H1 (cell line): ENCODE results near the gene TCF7. TPM values are rescaled to one million over a fixed set of nuclear protein-coding genes. Genes with fewer than 3 reads are reported as not detected.

ENCODE experiments used
- CTCF ChIA-PET: fragments of 300-600 bp; sonication (Branson Sonifier 250); formaldehyde crosslinking; loops from one replicate; lab custom pipeline; 2021; ENCODE audit not compliant: partially characterized antibody; lab: Charles Lee
- POLR2A ChIA-PET: fragments of 300-600 bp; sonication (Branson Sonifier 250); formaldehyde crosslinking; loops from one replicate; lab custom pipeline; 2021; ENCODE audit warnings: inconsistent platforms; ENCODE audit not compliant: partially characterized antibody; lab: Charles Lee
- DNase-seq, 2 experiments: peaks; one replicate each; pipeline versions ENCODE4 v3.0.0 to v3.0.0-alpha.2; 2010 to 2022; ENCODE audit warnings: low spot score in 2 of 2, low read depth in 1 of 2, mixed read lengths in 1 of 2
- FAIRE-seq: peaks from 2 replicates; lab custom pipeline; 2011; peaks lifted over from hg19 to GRCh38; lab: Jason Lieb, UNC
- H2AFZ ChIP-seq: 2 replicates; pipeline ENCODE4 v1.8.1; 2012; ENCODE audit warnings: low read length, inconsistent platforms
- H2AK5ac ChIP-seq: 2 replicates; pipeline ENCODE4 v1.6.1; 2013; ENCODE audit warnings: low read depth, low read length
- H2BK120ac ChIP-seq: replicated peaks from 2 replicates; pipeline ENCODE3; 2013; ENCODE audit warnings: low read depth, low read length, inconsistent platforms
- H2BK12ac ChIP-seq: 2 replicates; pipeline ENCODE4 v1.6.1; 2013; ENCODE audit warnings: low read depth, low read length
- H2BK15ac ChIP-seq: 2 replicates; pipeline ENCODE4 v1.6.1; 2013; ENCODE audit warnings: low read length
- H2BK20ac ChIP-seq: 2 replicates; pipeline ENCODE4 v1.6.1; 2013; ENCODE audit warnings: low read length
- H2BK5ac ChIP-seq: 2 replicates; pipeline ENCODE4 v1.6.1; 2013; ENCODE audit warnings: low read depth, low read length
- H3K14ac ChIP-seq: 2 replicates; pipeline ENCODE4 v1.6.1; 2013; ENCODE audit warnings: inconsistent platforms; ENCODE audit not compliant: insufficient read length
- H3K18ac ChIP-seq: 2 replicates; pipeline ENCODE4 v1.6.1; 2013; ENCODE audit warnings: low read length; ENCODE audit errors: extremely low read depth
- H3K23ac ChIP-seq: 2 replicates; pipeline ENCODE4 v1.6.1; 2013; ENCODE audit warnings: inconsistent platforms; ENCODE audit not compliant: insufficient read length
- H3K23me2 ChIP-seq: 2 replicates; pipeline ENCODE4 v1.6.1; 2013; ENCODE audit warnings: low read depth, low read length
- H3K27ac ChIP-seq: 2 replicates; pipeline ENCODE4 v1.6.1; 2011; ENCODE audit warnings: low read depth, low read length, inconsistent platforms
- H3K27me3 ChIP-seq, 4 experiments: replicated peaks in 1 of 4; 1 replicate in 1 of 4; 2 replicates in 3 of 4; pipeline versions ENCODE4 v1.6.1 to v1.8.1; 2011 to 2013; ENCODE audit warnings: low read length in 3 of 4, mild to moderate bottlenecking in 3 of 4, inconsistent platforms in 2 of 4, mixed read lengths in 2 of 4, moderate library complexity in 1 of 4; ENCODE audit not compliant: control insufficient read depth in 3 of 4, insufficient read depth in 3 of 4; ENCODE audit errors: extremely low read depth in 1 of 4
- H3K36me3 ChIP-seq, 4 experiments: 2 replicates each; pipeline versions ENCODE4 v1.6.1 to v1.8.1; 2011 to 2013; ENCODE audit warnings: mild to moderate bottlenecking in 4 of 4, low read length in 3 of 4, moderate library complexity in 2 of 4, control low read depth in 1 of 4, inconsistent platforms in 1 of 4; ENCODE audit not compliant: insufficient read depth in 4 of 4, control insufficient read depth in 2 of 4
- H3K4ac ChIP-seq: replicated peaks from 2 replicates; pipeline ENCODE3; 2013; ENCODE audit warnings: low read length, low read depth, mixed read lengths, inconsistent platforms; ENCODE audit not compliant: insufficient read length
- H3K4me1 ChIP-seq, 4 experiments: replicated peaks in 1 of 4; 1 replicate in 1 of 4; 2 replicates in 3 of 4; pipeline versions ENCODE4 v1.6.1 to v1.8.1; 2011 to 2013; ENCODE audit warnings: low read length in 3 of 4, inconsistent platforms in 2 of 4, mixed read lengths in 1 of 4; ENCODE audit not compliant: insufficient read depth in 4 of 4, control insufficient read depth in 3 of 4
- H3K4me2 ChIP-seq, 2 experiments: 2 replicates each; pipeline versions ENCODE4 v1.6.1 to v1.8.1; 2011 to 2013; ENCODE audit warnings: low read depth in 2 of 2, low read length in 2 of 2, control low read depth in 1 of 2, inconsistent platforms in 1 of 2, mild to moderate bottlenecking in 1 of 2; ENCODE audit not compliant: insufficient read depth in 1 of 2
- H3K4me3 ChIP-seq, 4 experiments: fragments of 200-600, 300-600 bp in 1 of 4; sonication (generic), shearing (Covaris generic), sonication (Bioruptor Twin) in 1 of 4; 2 replicates each; pipeline versions ENCODE4 v1.5.1 to v1.8.1; 2011 to 2016; ENCODE audit warnings: low read length in 4 of 4, low read depth in 3 of 4, control low read depth in 2 of 4, inconsistent platforms in 2 of 4, mild to moderate bottlenecking in 2 of 4, mixed read lengths in 1 of 4, moderate library complexity in 1 of 4; ENCODE audit not compliant: insufficient read depth in 2 of 4; ENCODE audit errors: extremely low read depth in 1 of 4
- H3K56ac ChIP-seq: replicated peaks from 2 replicates; pipeline ENCODE3; 2013; ENCODE audit warnings: low read depth, mild to moderate bottlenecking, mixed read lengths, low read length, inconsistent platforms; ENCODE audit not compliant: insufficient read length
- H3K79me1 ChIP-seq: 2 replicates; pipeline ENCODE4 v1.6.1; 2013; ENCODE audit warnings: low read depth, low read length, control low read depth
- H3K79me2 ChIP-seq, 2 experiments: 2 replicates each; pipeline versions ENCODE4 v1.6.1 to v1.8.1; 2012 to 2013; ENCODE audit warnings: low read length in 2 of 2, mild to moderate bottlenecking in 2 of 2, inconsistent platforms in 1 of 2; ENCODE audit not compliant: insufficient read depth in 2 of 2, control insufficient read depth in 1 of 2
- H3K9ac ChIP-seq, 4 experiments: replicated peaks in 1 of 4; 1 replicate in 1 of 4; 2 replicates in 3 of 4; pipeline versions ENCODE4 v1.6.1 to v1.8.1; 2011 to 2013; ENCODE audit warnings: low read depth in 3 of 4, low read length in 3 of 4, control low read depth in 2 of 4, mild to moderate bottlenecking in 2 of 4, moderate library complexity in 2 of 4, inconsistent platforms in 1 of 4; ENCODE audit errors: extremely low read depth in 1 of 4
- H3K9me3 ChIP-seq, 2 experiments: 2 replicates each; pipeline versions ENCODE4 v1.6.1 to v1.8.1; 2012 to 2013; ENCODE audit warnings: mild to moderate bottlenecking in 2 of 2, moderate library complexity in 2 of 2, control low read depth in 1 of 2, inconsistent platforms in 1 of 2, low read depth in 1 of 2, low read length in 1 of 2, mixed read lengths in 1 of 2; ENCODE audit not compliant: insufficient read depth in 2 of 2
- H4K20me1 ChIP-seq, 2 experiments: replicated peaks in 1 of 2; 2 replicates each; pipeline versions ENCODE3 to v1.8.1; 2011 to 2013; ENCODE audit warnings: inconsistent platforms in 2 of 2, low read length in 2 of 2, mild to moderate bottlenecking in 1 of 2; ENCODE audit not compliant: insufficient read depth in 2 of 2, control insufficient read depth in 1 of 2
- H4K5ac ChIP-seq: 2 replicates; pipeline ENCODE4 v1.6.1; 2013; ENCODE audit warnings: low read length, low read depth, mixed read lengths, inconsistent platforms; ENCODE audit not compliant: insufficient read length
- H4K8ac ChIP-seq: 2 replicates; pipeline ENCODE4 v1.8.0; 2013; ENCODE audit warnings: mild to moderate bottlenecking, moderate library complexity, low read length, inconsistent platforms; ENCODE audit not compliant: insufficient read depth; ENCODE audit errors: extremely low read depth
- H4K91ac ChIP-seq: replicated peaks from 2 replicates; pipeline ENCODE3; 2013; ENCODE audit warnings: low read length, mixed read lengths, inconsistent platforms; ENCODE audit not compliant: insufficient read length
- ATF3 ChIP-seq: IDR thresholded peaks from 2 replicates; pipeline ENCODE4 v1.6.1; 2011; ENCODE audit warnings: low read depth, mild to moderate bottlenecking, low read length; ENCODE audit not compliant: insufficient read depth
- BACH1 ChIP-seq: IDR thresholded peaks from 2 replicates; pipeline ENCODE4 v1.6.1; 2012; ENCODE audit warnings: low read length, improper control_type of control experiment
- CEBPB ChIP-seq: IDR thresholded peaks from 2 replicates; pipeline ENCODE4 v1.6.1; 2012; ENCODE audit warnings: low read depth, low read length
- CHD2 ChIP-seq: IDR thresholded peaks from 2 replicates; pipeline ENCODE4 v1.6.1; 2012; ENCODE audit warnings: low read length, improper control_type of control experiment
- CREB1 ChIP-seq: IDR thresholded peaks from 2 replicates; pipeline ENCODE4 v1.6.1; 2012; ENCODE audit warnings: inconsistent platforms
- FOSL1 ChIP-seq: IDR thresholded peaks from 2 replicates; pipeline ENCODE4 v1.6.1; 2011; ENCODE audit warnings: mild to moderate bottlenecking, low read depth, low read length, moderate library complexity; ENCODE audit not compliant: insufficient read depth
- JUN ChIP-seq: IDR thresholded peaks from 2 replicates; pipeline ENCODE4 v1.6.1; 2011; ENCODE audit warnings: low read depth, mild to moderate bottlenecking, improper control_type of control experiment, low read length
- NANOG ChIP-seq: IDR thresholded peaks from 2 replicates; pipeline ENCODE4 v1.6.1; 2011; ENCODE audit warnings: low read length, low read depth, mild to moderate bottlenecking, inconsistent platforms; ENCODE audit not compliant: insufficient read depth, poor library complexity, severe bottlenecking
- PHF8 ChIP-seq: fragments of 200-600 bp; sonication (generic); conservative IDR thresholded peaks from 2 replicates; pipeline ENCODE4 v1.7.1; 2012; ENCODE audit warnings: low read depth, mild to moderate bottlenecking, inconsistent platforms, low read length, moderate library complexity
- RXRA ChIP-seq: IDR thresholded peaks from 2 replicates; pipeline ENCODE4 v1.6.1; 2011; ENCODE audit warnings: low read depth, mild to moderate bottlenecking, low read length, moderate library complexity; ENCODE audit not compliant: insufficient read depth
- SIRT6 ChIP-seq: IDR thresholded peaks from one replicate; pipeline ENCODE4 v1.7.1; 2012; ENCODE audit warnings: low read length, inconsistent platforms
- SRF ChIP-seq: IDR thresholded peaks from 2 replicates; pipeline ENCODE4 v1.6.1; 2011; ENCODE audit warnings: mild to moderate bottlenecking, low read depth, low read length, moderate library complexity
- TCF12 ChIP-seq: IDR thresholded peaks from 2 replicates; pipeline ENCODE4 v1.6.1; 2011; ENCODE audit warnings: low read depth, mild to moderate bottlenecking, low read length
- WGBS, 2 experiments: shearing (Covaris generic) in 1 of 2; methylation state at CpG; one replicate each; pipeline versions ENCODE4 v1.1.6 to v1.1.7; 2013 to 2015; ENCODE audit warnings: low lambda C conversion rate in 2 of 2, mixed read lengths in 2 of 2, inconsistent platforms in 1 of 2, low coverage in 1 of 2, missing lambda C conversion rate in 1 of 2; ENCODE audit not compliant: insufficient replicate concordance in 2 of 2, insufficient coverage in 1 of 2, insufficient read length in 1 of 2; ENCODE audit errors: extremely low coverage in 1 of 2, missing lambda C conversion rate in 1 of 2; 5-methylcytosine and 5-hydroxymethylcytosine counted together
- polyA plus RNA-seq, 7 experiments: library from polyadenylated mRNA; depleted of rRNA in 3 of 7; stranded (reverse) in 5 of 7; unstranded in 2 of 7; fragments of >200 nt in 5 of 7; fragments of 200-250 nt in 2 of 7; gene quantifications; 1 replicate in 5 of 7; 2 replicates in 1 of 7; 4 replicates in 1 of 7; pipeline versions ENCODE4 v1.2.1 to v1.2.3, GENCODE V29; 2011 to 2013; ENCODE audit warnings: missing spikeins in 2 of 7, mixed read lengths in 2 of 7
- total RNA-seq: library from RNA; stranded (reverse); fragmentation: NEBNext Ultra II Directional; extraction: Animal tissue kit (Norgen Biotek cat#: 25700); gene quantifications from 2 replicates; pipeline ENCODE4 v1.2.1, GENCODE V29; 2021

Gene TCF7
- total and polyA plus RNA-seq, 2 of the 8 experiments (the other 6 are each of a cell fraction or from before 2014, with no cell fraction given), result 4.7 to 8.5 TPM

GRCh38 chr5:134145041-134145757, 30.7 kb downstream of the TCF7 start:
- POLR2A ChIA-PET, result interaction anchor here (1.0 to 3.4 kb wide), 3 partner anchors 32 to 103 kb away, joined by 3 to 18 read pairs (median 4); partner anchors contain the start of gene SKP1
- TF ChIP-seq NANOG (no peak), BACH1 (no peak), CHD2 (no peak), TCF12 (no peak), CREB1 (no peak), CEBPB (no peak), ATF3 (no peak), JUN (no peak), SIRT6 (no peak), PHF8 (no peak), SRF (no peak), FOSL1 (no peak), RXRA (no peak)

More at GRCh38 chr5:134145041-134145757, 30.7 kb downstream of the TCF7 start:
- no peaks in the 10 kb centered on the region for H3K23me2 ChIP-seq
- peaks cover 6 to 25% (median 21%) of the 10 kb centered on the region in 4 experiments; a peak in 6 of 8 replicates for H3K36me3 ChIP-seq
- no peak overlapping the region for H2AK5ac ChIP-seq
- H4K91ac ChIP-seq, result no peak overlapping the region
- no peak overlapping the region for H2BK20ac ChIP-seq
- H2BK15ac ChIP-seq, result no peak overlapping the region
- H2BK120ac ChIP-seq, result no peak overlapping the region
- H4K8ac ChIP-seq, result no peak overlapping the region
- H3K23ac ChIP-seq, result no peak overlapping the region
- DNase-seq, result no peak
- WGBS, 2 experiments, result 73% methylated on average over 1 of the region's 1 CpG; no CpG with 5 or more reads in 1 of the 2 experiments
- H3K14ac ChIP-seq, result no peak overlapping the region
- H3K79me2 ChIP-seq, result 0 out of 4 replicates have a peak, but pooled peaks cover 0 to 3% of the 10 kb centered on the region in 2 experiments
- H4K5ac ChIP-seq, result no peak overlapping the region
- CTCF ChIA-PET, result interaction anchor here (0.6 to 24.3 kb wide), 23 partner anchors 7 to 216 kb away, joined by 3 to 629 read pairs (median 4); no protein-coding TSS in a partner anchor
- peaks cover 5% of the 10 kb centered on the region for H3K79me1 ChIP-seq
- H3K4ac ChIP-seq, result no peak overlapping the region
- no peak for FAIRE-seq
- no peaks in the 10 kb centered on the region for H3K9me3 ChIP-seq
- no peaks in the 10 kb centered on the region; a peak in 2 of 7 replicates for H3K4me1 ChIP-seq
- no peak overlapping the region for H3K56ac ChIP-seq
- no peak overlapping the region for H2BK12ac ChIP-seq
- no peak overlapping the region for H3K9ac ChIP-seq
- peaks cover 14 to 40% of the 10 kb centered on the region in 2 experiments for H4K20me1 ChIP-seq
- H3K4me3 ChIP-seq, result no peak overlapping the region
- H3K27ac ChIP-seq, result no peak overlapping the region
- H2AFZ ChIP-seq, result no peak overlapping the region
- H3K18ac ChIP-seq, result no peak overlapping the region
- H2BK5ac ChIP-seq, result no peak overlapping the region
- no peak overlapping the region for H3K4me2 ChIP-seq
- H3K27me3 ChIP-seq, result no peaks in the 10 kb centered on the region
